Spleen (tissue), 11 donors: ENCODE data around the gene PDCD11. TPM values are rescaled to one million over a fixed set of nuclear protein-coding genes. Genes with fewer than 3 reads are reported as not detected.

Source experiments
- DNase-seq: peaks from one replicate; pipeline ENCODE4 v3.0.0-alpha.2; 2020
- H3K27ac ChIP-seq, 8 donors: fragments of 200-600 bp; sonication (generic) in 7 of 8; 1 replicate in 4 of 8; 2 replicates in 4 of 8; pipeline versions ENCODE4 v1.5.0 to v1.8.0; 2016 to 2021; ENCODE audit warnings: inconsistent platforms in 4 of 8, mild to moderate bottlenecking in 4 of 8, moderate library complexity in 1 of 8
- H3K27me3 ChIP-seq, 7 donors: fragments of 200-600 bp; sonication (generic) in 6 of 7; replicated peaks in 1 of 7; 1 replicate in 4 of 7; 2 replicates in 3 of 7; pipeline versions ENCODE4 v1.5.0 to v1.8.0; 2016 to 2021; ENCODE audit warnings: inconsistent platforms in 3 of 7, mild to moderate bottlenecking in 1 of 7
- H3K36me3 ChIP-seq, 6 donors: fragments of 200-600 bp; sonication (generic) in 5 of 6; 1 replicate in 4 of 6; 2 replicates in 2 of 6; pipeline versions ENCODE4 v1.5.0 to v1.8.0; 2016 to 2021; ENCODE audit warnings: inconsistent platforms in 2 of 6
- H3K4me1 ChIP-seq, 6 donors: fragments of 200-600 bp; sonication (generic) in 5 of 6; 1 replicate in 3 of 6; 2 replicates in 3 of 6; pipeline versions ENCODE4 v1.5.0 to v1.8.0; 2016 to 2021; ENCODE audit warnings: inconsistent platforms in 3 of 6
- H3K4me3 ChIP-seq, 8 donors: fragments of 200-600 bp; sonication (generic) in 7 of 8; 1 replicate in 4 of 8; 2 replicates in 4 of 8; pipeline versions ENCODE4 v1.5.0 to v1.8.0; 2016 to 2021; ENCODE audit warnings: inconsistent platforms in 4 of 8, mild to moderate bottlenecking in 4 of 8, moderate library complexity in 2 of 8
- H3K9me3 ChIP-seq, 8 donors: fragments of 200-600 bp; sonication (generic) in 7 of 8; 1 replicate in 4 of 8; 2 replicates in 4 of 8; pipeline versions ENCODE4 v1.5.0 to v1.8.0; 2016 to 2021; ENCODE audit warnings: inconsistent platforms in 4 of 8
- CTCF ChIP-seq, 11 experiments: fragments of 200-600 bp in 7 of 11; fragments of 450-650 bp in 4 of 11; sonication (generic) in 4 of 11; IDR thresholded peaks in 8 of 11; conservative IDR thresholded peaks in 3 of 11; 1 replicate in 7 of 11; 2 replicates in 4 of 11; pipeline versions ENCODE4 v1.4.0 to v1.8.0; 2016 to 2021; ENCODE audit warnings: antibody characterized with exemption in 11 of 11, inconsistent platforms in 4 of 11, mild to moderate bottlenecking in 1 of 11
- POLR2A ChIP-seq, 3 donors: fragments of 450-650 bp; IDR thresholded peaks; one replicate each; pipeline ENCODE4 v1.5.1; 2017; ENCODE audit warnings: antibody characterized with exemption in 3 of 3, mild to moderate bottlenecking in 1 of 3
- POLR2AphosphoS5 ChIP-seq, 3 donors: sonication (generic); formaldehyde crosslinking; IDR thresholded peaks; one replicate each; pipeline ENCODE4 v1.5.1; 2017; ENCODE audit warnings: antibody characterized with exemption in 3 of 3
- WGBS, 5 donors: extraction: QIAGEN DNeasy Blood & Tissue Kit in 3 of 5; methylation state at CpG; one replicate each; pipeline versions ENCODE4 v1.1.5 to v1.1.7; 2013 to 2018; 5-methylcytosine and 5-hydroxymethylcytosine counted together
- intact Hi-C: fragments of 100-400 bp; cut with DNase I; formaldehyde crosslinking; loops from one replicate; pipeline ENCODE4 v1.15.0; 2023; ENCODE audit warnings: low total_unique reads
- polyA plus RNA-seq, 3 donors: library from polyadenylated mRNA; stranded (reverse); fragments of 200-250 nt; gene quantifications; one replicate each; pipeline ENCODE4 v1.2.1, GENCODE V29; 2013
- total RNA-seq, 7 donors: library from RNA; depleted of rRNA in 3 of 7; stranded (reverse); fragments of >200 nt in 3 of 7; fragmentation: NEBNext Ultra II Directional in 4 of 7; extraction: Animal tissue kit (Norgen Biotek cat#: 25700) in 4 of 7; gene quantifications; one replicate each; pipeline versions ENCODE4 v1.1.0 to v1.2.1, GENCODE V29; 2016 to 2021
- donor health status: healthy with polysubstance abuse.
- donor health status: DM: no; HTN: no; CAD: no; lungs with moderate emphysema.
- donor health status: DM: no; HTN: no; CAD: no.
- donor health status: Bipolar disorder and iron deficiency.
- donor health status: healthy.
- donor health status: DM: no; HTN: no; CAD: no.
- donor health status: DM: yes; HTN: yes; CAD: no.

Gene PDCD11
- total and polyA plus RNA-seq, 10 donors: 13.9 to 41.9 (median 22.7) TPM

DNA sequence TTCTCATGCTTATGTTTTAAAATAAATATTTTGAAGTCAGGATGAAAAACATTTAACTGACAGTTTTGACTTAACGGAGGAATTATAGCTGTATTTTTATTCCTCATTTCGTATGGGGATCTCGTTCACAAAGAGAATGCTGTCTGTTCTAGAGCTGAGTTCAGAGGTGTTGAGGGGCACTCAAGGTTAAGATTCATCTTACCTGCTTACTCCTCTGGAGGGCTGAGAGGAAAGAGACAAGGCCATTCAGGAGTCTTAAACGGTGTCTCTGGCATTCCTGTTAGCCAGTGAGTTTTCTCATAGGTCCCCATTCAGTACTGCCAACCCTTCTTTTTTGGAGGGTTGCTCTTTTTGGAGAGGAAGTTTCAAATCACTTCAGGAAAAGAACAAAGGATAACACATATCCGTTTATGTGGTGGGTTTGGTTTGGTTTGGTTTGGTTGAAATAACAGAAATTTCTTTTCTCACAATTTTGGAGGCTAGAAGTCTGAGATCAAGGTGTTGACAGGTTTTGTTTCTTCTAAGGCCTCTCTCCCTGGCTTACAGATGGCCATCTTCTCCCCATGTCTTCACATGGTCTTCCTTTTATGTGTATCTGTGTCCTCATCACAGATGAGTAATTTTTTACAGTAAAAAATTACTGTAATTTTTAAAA, 32.7 kb downstream of the PDCD11 start:
- DNase-seq: no peak
- Histone ChIP-seq H3K27me3 (no peaks in the 10 kb centered on the region), H3K9me3 (no peaks in the 10 kb centered on the region), H3K4me3 (no peak overlapping the region), H3K27ac (peak overlapping the region in 4 of 8 donors; percentile 11 to 45 (median 20)), H3K36me3 (peaks cover 0 to 100% (median 68%) of the 10 kb centered on the region in 6 donors), H3K4me1 (peaks cover 0 to 18% (median 6%) of the 10 kb centered on the region in 6 donors)
- intact Hi-C loops: no loop called here
- WGBS, 5 donors: 37 to 59% (median 44%) methylated on average over 5 of the region's 5 CpGs
- TF ChIP-seq CTCF (IDR thresholded peaks at IDR 0.05 in 8 of 11, conservative IDR thresholded peaks at IDR 0.05 in 3 of 11) (no peak), POLR2A (IDR thresholded peaks at IDR 0.05) (no peak), POLR2AphosphoS5 (IDR thresholded peaks at IDR 0.05) (no peak)

- no peaks in the 10 kb centered on the region for H3K9me3 ChIP-seq
- 65 to 88% (median 88%) methylated on average over 5 of the region's 5 CpGs for WGBS, 5 donors
- H3K36me3 ChIP-seq: peaks cover 0 to 100% (median 68%) of the 10 kb centered on the region in 6 donors
- no peaks in the 10 kb centered on the region for H3K27me3 ChIP-seq
- intact Hi-C loops: no loop called here
- H3K4me1 ChIP-seq: peaks cover 0 to 18% (median 6%) of the 10 kb centered on the region in 6 donors
- TF ChIP-seq POLR2AphosphoS5 (IDR thresholded peaks at IDR 0.05) (no peak), POLR2A (IDR thresholded peaks at IDR 0.05) (no peak), CTCF (IDR thresholded peaks at IDR 0.05 in 8 of 11, conservative IDR thresholded peaks at IDR 0.05 in 3 of 11) (no peak)
- no peak overlapping the region for H3K4me3 ChIP-seq
- DNase-seq: peak; percentile 41
- peak overlapping the region in 4 of 8 donors; percentile 11 to 45 (median 20) for H3K27ac ChIP-seq
These were observed 33.2 kb downstream of the PDCD11 start for GRCh38 chr10:103429647-103430046.

DNA sequence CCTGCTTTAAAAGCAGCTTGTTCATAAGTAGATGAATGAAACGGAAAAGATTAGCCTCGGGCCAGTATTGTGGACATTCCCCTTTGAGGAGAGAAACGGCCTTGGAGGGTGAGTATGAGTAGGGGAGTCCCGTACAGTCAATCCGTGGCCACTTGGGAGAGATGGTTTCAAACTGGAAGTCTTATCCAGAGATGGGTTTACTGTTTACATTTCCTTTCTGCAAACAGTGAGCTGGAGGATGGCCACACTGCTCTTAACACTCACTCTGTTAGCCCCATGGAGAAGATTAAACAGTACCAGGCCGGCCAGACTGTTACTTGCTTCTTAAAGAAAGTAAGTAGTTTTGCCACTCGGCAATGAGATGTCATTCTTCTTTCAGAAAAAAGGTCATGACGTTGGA, 35.5 kb downstream of the PDCD11 start:
- Histone ChIP-seq H3K27ac (no peak overlapping the region), H3K27me3 (no peaks in the 10 kb centered on the region), H3K36me3 (peaks cover 0 to 100% (median 71%) of the 10 kb centered on the region in 6 donors), H3K4me3 (no peak overlapping the region), H3K4me1 (peaks cover 0 to 18% (median 6%) of the 10 kb centered on the region in 6 donors), H3K9me3 (no peaks in the 10 kb centered on the region)
- 84 to 87% (median 87%) methylated on average over 8 of the region's 8 CpGs for WGBS, 5 donors
- intact Hi-C loops: no loop called here
- TF ChIP-seq CTCF (IDR thresholded peaks at IDR 0.05 in 8 of 11, conservative IDR thresholded peaks at IDR 0.05 in 3 of 11) (no peak), POLR2AphosphoS5 (IDR thresholded peaks at IDR 0.05) (no peak), POLR2A (IDR thresholded peaks at IDR 0.05) (no peak)
- DNase-seq: no peak

- Histone ChIP-seq H3K27me3 (no peaks in the 10 kb centered on the region), H3K27ac (no peak overlapping the region), H3K36me3 (peaks cover 0 to 100% (median 79%) of the 10 kb centered on the region in 6 donors), H3K4me3 (no peak overlapping the region), H3K9me3 (no peaks in the 10 kb centered on the region), H3K4me1 (peaks cover 0 to 14% (median 5%) of the 10 kb centered on the region in 6 donors)
- 43 to 76% (median 59%) methylated on average over 2 of the region's 2 CpGs for WGBS, 5 donors
- intact Hi-C loops: no loop called here
- DNase-seq: no peak
- TF ChIP-seq POLR2AphosphoS5 (IDR thresholded peaks at IDR 0.05): no peak
- TF ChIP-seq CTCF (IDR thresholded peaks at IDR 0.05 in 8 of 11, conservative IDR thresholded peaks at IDR 0.05 in 3 of 11): no peak
- no peak for TF ChIP-seq POLR2A (IDR thresholded peaks at IDR 0.05)
These were observed 37.4 kb downstream of the PDCD11 start for GRCh38 chr10:103433858-103434257.
